H7 (cell line): ENCODE measurements around the gene PSTPIP2. TPM values are rescaled to one million over a fixed set of nuclear protein-coding genes. Genes with fewer than 3 reads are reported as not detected.

Source experiments
- DNase-seq: peaks from one replicate; pipeline ENCODE4 v3.0.0; 2012
- H3K27me3 ChIP-seq: 2 replicates; pipeline ENCODE4 v1.6.0; 2011; ENCODE audit warnings: mild to moderate bottlenecking, low read length; ENCODE audit not compliant: control insufficient read depth, insufficient read depth
- H3K36me3 ChIP-seq: replicated peaks from 2 replicates; pipeline ENCODE4 v1.5.1; 2011; ENCODE audit warnings: low read length; ENCODE audit not compliant: control insufficient read depth, insufficient read depth
- H3K4me3 ChIP-seq: 2 replicates; pipeline ENCODE4 v1.5.1; 2011; ENCODE audit warnings: low read depth, mild to moderate bottlenecking, control low read depth, low read length, moderate library complexity; ENCODE audit not compliant: insufficient read depth
- total RNA-seq: library from RNA; depleted of rRNA; stranded (reverse); fragments of >200 nt; shearing (Covaris generic); gene quantifications from 2 replicates; pipeline ENCODE4 v1.2.3, GENCODE V29; 2014

Gene PSTPIP2
- total RNA-seq, 1 experiment from 2014 or later = 0.42 TPM

GRCh38 chr18:46079336-46079735 is 7.3 kb upstream of the PSTPIP2 start:
- DNase-seq = no peak
- peaks cover 15% of the 10 kb centered on the region for H3K36me3 ChIP-seq
- H3K4me3 ChIP-seq = no peak overlapping the region
- no peaks in the 10 kb centered on the region for H3K27me3 ChIP-seq

GRCh38 chr18:46073474-46074331 is 1.6 kb upstream of the PSTPIP2 start:
- DNase-seq = peak; percentile 71
- no peaks in the 10 kb centered on the region; the same call in 1 of the 2 replicates for H3K36me3 ChIP-seq
- H3K4me3 ChIP-seq = no peak overlapping the region
- peaks cover 28% of the 10 kb centered on the region for H3K27me3 ChIP-seq

- peaks cover 28% of the 10 kb centered on the region for H3K27me3 ChIP-seq
- no peaks in the 10 kb centered on the region; the same call in 1 of the 2 replicates for H3K36me3 ChIP-seq
- DNase-seq = no peak
- no peak overlapping the region for H3K4me3 ChIP-seq
Measured at GRCh38 chr18:46072959-46073358, 899 bp upstream of the PSTPIP2 start.

- Histone ChIP-seq H3K27me3 (peaks cover 28% of the 10 kb centered on the region), H3K36me3 (no peaks in the 10 kb centered on the region), H3K4me3 (peak overlapping the region; percentile 65)
- DNase-seq = no peak
Measured at GRCh38 chr18:46072376-46072867, 362 bp upstream of the PSTPIP2 start.

GRCh38 chr18:46070815-46071652 is 1.0 kb downstream of the PSTPIP2 start:
- Histone ChIP-seq H3K36me3 (no peaks in the 10 kb centered on the region), H3K4me3 (peak overlapping the region; percentile 65), H3K27me3 (peaks cover 28% of the 10 kb centered on the region)
- DNase-seq = no peak

- no peak for DNase-seq
- no peak overlapping the region for H3K4me3 ChIP-seq
- no peaks in the 10 kb centered on the region for H3K36me3 ChIP-seq
- H3K27me3 ChIP-seq = peaks cover 28% of the 10 kb centered on the region
Measured at GRCh38 chr18:46070232-46070631, 1.8 kb downstream of the PSTPIP2 start.

GRCh38 chr18:46069524-46069923 is 2.5 kb downstream of the PSTPIP2 start:
- Histone ChIP-seq H3K36me3 (no peaks in the 10 kb centered on the region), H3K27me3 (peaks cover 28% of the 10 kb centered on the region), H3K4me3 (no peak overlapping the region)
- no peak for DNase-seq

GRCh38 chr18:46068763-46069162 is 3.3 kb downstream of the PSTPIP2 start:
- DNase-seq = no peak
- H3K4me3 ChIP-seq = no peak overlapping the region
- H3K27me3 ChIP-seq = peaks cover 28% of the 10 kb centered on the region
- no peaks in the 10 kb centered on the region for H3K36me3 ChIP-seq

- peaks cover 20% of the 10 kb centered on the region for H3K27me3 ChIP-seq
- no peaks in the 10 kb centered on the region for H3K36me3 ChIP-seq
- no peak overlapping the region for H3K4me3 ChIP-seq
- no peak for DNase-seq
Measured at GRCh38 chr18:46067438-46068007, 4.5 kb downstream of the PSTPIP2 start.

GRCh38 chr18:46062781-46063180 is 9.3 kb downstream of the PSTPIP2 start:
- no peaks in the 10 kb centered on the region for H3K27me3 ChIP-seq

GRCh38 chr18:46061796-46062195 is 10.3 kb downstream of the PSTPIP2 start:
- Histone ChIP-seq H3K36me3 (no peaks in the 10 kb centered on the region), H3K27me3 (no peaks in the 10 kb centered on the region), H3K4me3 (no peak overlapping the region)
- DNase-seq = no peak

More at GRCh38 chr18:46062781-46063180, 9.3 kb downstream of the PSTPIP2 start:
- no peak overlapping the region for H3K4me3 ChIP-seq
- DNase-seq = no peak
- no peaks in the 10 kb centered on the region for H3K36me3 ChIP-seq

GRCh38 chr18:46061387-46061786 is 10.7 kb downstream of the PSTPIP2 start:
- Histone ChIP-seq H3K27me3 (no peaks in the 10 kb centered on the region), H3K36me3 (no peaks in the 10 kb centered on the region), H3K4me3 (no peak overlapping the region)
- no peak for DNase-seq

- no peak for DNase-seq
- Histone ChIP-seq H3K36me3 (no peaks in the 10 kb centered on the region), H3K27me3 (no peaks in the 10 kb centered on the region), H3K4me3 (no peak overlapping the region)
Measured at GRCh38 chr18:46060359-46060841, 11.7 kb downstream of the PSTPIP2 start.

GRCh38 chr18:46055838-46056230 is 16.2 kb downstream of the PSTPIP2 start:
- Histone ChIP-seq H3K27me3 (no peaks in the 10 kb centered on the region), H3K36me3 (no peaks in the 10 kb centered on the region)
- DNase-seq = no peak

More at GRCh38 chr18:46055838-46056230, 16.2 kb downstream of the PSTPIP2 start:
- H3K4me3 ChIP-seq = no peak overlapping the region
